GM10266 (cell line): ENCODE results near the gene ZNF28.
A peak's percentile ranks its signal among the peaks of the same experiment; 100 is the strongest.
"Not testable (repeated sequence)": the region's sequence is repeated elsewhere in the genome, so short reads cannot be mapped to it uniquely, and the experiment has no call there.

Experiments used
- DNase-seq: peaks from one replicate; pipeline ENCODE4 v3.0.0; 2012; ENCODE audit errors: extremely low spot score
- CTCF ChIP-seq: IDR thresholded peaks from 2 replicates; pipeline ENCODE4 v1.5.1; 2012; ENCODE audit warnings: mild to moderate bottlenecking, low read depth; ENCODE audit not compliant: control insufficient read depth, insufficient read depth; ENCODE audit errors: missing control alignments

Gene ZNF28

DNA sequence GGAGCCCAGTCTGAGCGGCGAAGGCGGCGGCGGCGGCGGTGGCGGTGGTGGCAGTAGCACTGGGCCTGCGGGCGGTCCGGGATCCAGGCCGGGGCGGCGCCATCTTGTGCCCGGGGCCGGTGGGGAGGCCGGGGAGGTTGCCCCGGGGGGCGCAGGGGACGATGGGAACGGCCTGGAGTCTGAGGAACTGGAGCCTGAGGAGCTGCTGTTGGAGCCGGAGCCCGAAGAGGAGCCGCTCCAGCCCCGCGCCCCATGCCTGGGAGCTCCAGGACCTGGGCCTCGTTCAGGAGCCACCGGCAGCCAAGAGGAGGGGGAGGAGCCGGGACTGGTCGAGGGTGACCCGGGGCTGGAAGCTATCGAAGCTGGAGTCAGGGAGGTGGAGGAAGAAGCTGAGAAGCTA, 11.6 kb downstream of the ZNF28 start:
- no peak for TF ChIP-seq CTCF
- no peak for DNase-seq

GRCh38 chr19:52799950-52800640, 21.3 kb downstream of the ZNF28 start:
- DNase-seq: not testable (repeated sequence)

DNA sequence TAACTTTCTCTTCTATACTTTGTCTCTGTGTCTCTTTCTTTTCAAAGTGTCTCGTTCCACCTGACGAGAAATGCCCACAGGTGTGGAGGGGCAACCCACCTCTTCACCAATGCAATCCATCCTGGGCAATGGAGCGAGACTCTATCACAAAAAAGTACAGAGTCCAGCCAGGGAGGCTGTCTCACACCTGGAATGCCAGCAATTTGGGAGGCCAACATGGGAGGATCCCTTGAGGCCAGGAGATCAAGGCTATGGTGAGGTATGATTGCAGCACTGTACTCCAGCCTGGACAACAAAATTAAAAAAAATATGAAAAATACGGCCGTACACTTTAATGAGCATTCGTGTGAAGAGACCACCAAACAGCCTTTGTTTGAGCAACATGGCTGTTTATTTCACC, 32.0 kb downstream of the ZNF28 start:
- TF ChIP-seq CTCF: no peak
- DNase-seq: no peak

DNA sequence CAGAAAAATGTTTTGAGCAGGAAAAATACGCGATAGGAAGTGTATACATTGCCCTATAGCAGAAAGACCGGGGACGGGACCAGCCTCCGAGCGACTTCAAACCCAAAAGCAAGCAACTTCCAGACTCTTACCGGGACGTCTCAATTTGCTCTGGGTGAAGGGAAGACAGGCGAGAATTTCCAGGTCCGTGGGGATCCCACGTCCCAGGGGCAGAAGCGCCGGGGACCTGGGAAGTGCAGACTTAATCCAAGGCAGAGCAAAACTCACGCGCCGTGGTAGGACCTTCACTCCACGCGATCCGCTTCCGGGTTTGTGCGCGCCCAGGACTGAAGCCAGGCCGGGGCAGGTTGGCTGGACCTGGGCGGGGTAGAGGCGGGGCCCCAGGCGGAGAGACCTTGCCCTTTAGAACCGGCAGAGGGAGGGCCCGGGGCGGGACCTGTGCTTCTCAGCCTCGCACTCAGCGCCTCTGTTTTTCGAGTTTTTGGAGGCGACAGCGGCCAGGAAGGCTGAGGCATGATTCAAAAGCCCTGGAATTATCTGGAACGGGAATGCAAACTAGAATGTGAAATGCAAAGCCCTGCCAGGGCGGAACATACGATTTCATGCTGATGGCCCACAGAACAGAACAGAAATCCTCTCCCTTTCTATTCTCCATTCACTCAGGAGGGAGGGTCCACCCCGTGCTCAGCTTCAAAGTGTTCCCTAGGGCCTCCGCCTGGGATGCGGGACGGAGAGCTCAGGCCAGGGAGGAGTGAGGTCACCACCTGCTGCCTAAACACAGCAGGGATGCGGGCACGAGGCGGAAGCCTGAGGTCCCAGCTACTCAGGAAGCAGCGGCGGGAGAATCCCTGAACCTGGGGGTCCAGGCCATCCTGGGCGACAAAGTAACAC, 34.7 kb downstream of the ZNF28 start, which contains the start of gene ZNF600:
Gene ZNF600, minus strand, starts transcription at position 328 of the 891 bp plus-strand sequence. CDS start 7,903 bp downstream, outside the sequence.
- peak; percentile 72 for DNase-seq

DNA sequence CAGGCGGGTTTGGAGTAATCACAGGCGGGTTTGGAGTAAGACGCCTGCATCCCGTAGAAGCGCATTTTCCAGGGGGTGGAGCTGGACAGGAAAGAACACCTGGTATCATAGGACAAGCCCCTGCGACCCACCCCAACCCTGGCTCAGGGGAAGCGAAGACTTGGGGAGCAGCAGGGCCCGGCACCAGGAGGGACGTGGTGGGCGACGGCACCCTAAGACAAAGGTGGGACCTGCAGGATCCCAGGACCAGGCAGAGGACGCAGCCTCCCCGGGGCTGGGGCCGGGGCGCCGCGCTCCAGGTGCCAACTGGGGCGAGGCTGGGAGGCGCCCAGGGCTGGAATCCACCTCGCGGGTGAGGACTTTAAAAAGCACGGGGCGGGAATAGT, 35.4 kb downstream of the ZNF28 start:
- TF ChIP-seq CTCF: no peak
- DNase-seq: no peak

- DNase-seq: no peak
Measured at GRCh38 chr19:52785506-52785905, 35.9 kb downstream of the ZNF28 start.

DNA sequence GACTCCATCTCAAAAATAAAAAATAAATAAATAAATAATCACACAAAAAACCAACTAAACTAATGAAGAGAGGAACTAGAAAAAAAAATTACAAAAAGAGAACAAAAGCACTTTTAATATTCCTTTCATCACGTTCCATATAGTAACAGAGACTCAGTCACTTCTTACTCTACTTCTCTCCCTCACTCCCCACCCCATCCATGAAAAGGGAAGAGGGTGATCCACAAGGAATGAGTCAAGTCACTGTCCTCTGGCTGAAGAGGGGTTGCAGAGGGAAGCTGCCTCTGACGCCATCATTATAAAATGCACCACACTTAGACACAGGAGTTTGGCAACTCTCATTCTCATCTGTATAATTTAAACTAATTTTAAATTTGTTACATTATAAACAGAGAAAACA, 38.6 kb downstream of the ZNF28 start:
- not testable (repeated sequence) for DNase-seq

More at GRCh38 chr19:52785506-52785905, 35.9 kb downstream of the ZNF28 start:
- no peak for TF ChIP-seq CTCF

DNA sequence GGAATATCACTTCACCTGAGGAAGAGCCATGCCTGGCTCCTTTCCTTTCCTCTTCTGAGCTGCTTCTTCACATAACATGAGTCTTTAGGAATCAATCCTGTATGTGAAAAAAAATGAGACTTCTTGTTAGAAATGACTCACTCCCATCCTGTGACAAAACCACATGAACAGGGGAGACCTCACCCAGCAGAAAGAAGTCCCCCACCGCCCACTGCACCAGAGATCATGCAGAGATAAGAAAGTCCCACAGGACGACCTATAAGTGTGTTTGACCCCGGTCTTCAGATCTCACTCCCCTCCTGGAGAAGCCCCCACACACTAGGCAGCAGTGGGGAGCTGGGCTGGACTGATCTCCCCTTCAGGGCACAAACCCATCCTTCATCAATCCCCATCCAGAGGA, 42.6 kb downstream of the ZNF28 start:
- peak; percentile 23 for DNase-seq
- no peak for TF ChIP-seq CTCF

- DNase-seq: not testable (repeated sequence)
Measured at GRCh38 chr19:52756447-52756846, 65.0 kb downstream of the ZNF28 start.
